Prostate gland (tissue), 2 donors: Measurements from ENCODE around the gene MCMBP. TPM values are rescaled to one million over a fixed set of nuclear protein-coding genes. Genes with fewer than 3 reads are reported as not detected.

Experiments used
- DNase-seq: peaks from one replicate; pipeline ENCODE4 v3.0.0-alpha.2; 2019; ENCODE audit warnings: low spot score
- H3K27ac ChIP-seq, 2 donors: fragments of 200-600 bp; sonication (generic); 2 replicates each; pipeline ENCODE4 v1.5.1; 2017 to 2019
- H3K27me3 ChIP-seq: fragments of 200-600 bp; sonication (generic); replicated peaks from 2 replicates; pipeline ENCODE4 v1.5.1; 2019; ENCODE audit not compliant: insufficient read depth
- H3K36me3 ChIP-seq, 2 donors: fragments of 200-600 bp; sonication (generic); 1 replicate in 1 of 2; 2 replicates in 1 of 2; pipeline versions ENCODE4 v1.5.1 to v1.8.1; 2017 to 2019
- H3K4me1 ChIP-seq: fragments of 200-600 bp; sonication (generic); replicated peaks from 2 replicates; pipeline ENCODE4 v1.5.1; 2019
- H3K4me3 ChIP-seq, 2 donors: fragments of 200-600 bp; sonication (generic); 2 replicates each; pipeline ENCODE4 v1.5.1; 2017 to 2019
- H3K9me3 ChIP-seq: fragments of 200-600 bp; sonication (generic); 2 replicates; pipeline ENCODE4 v1.5.1; 2017
- POLR2A ChIP-seq: fragments of 450-650 bp; IDR thresholded peaks from one replicate; pipeline ENCODE4 v1.6.1; 2016; ENCODE audit warnings: antibody characterized with exemption, mild to moderate bottlenecking
- POLR2AphosphoS5 ChIP-seq: sonication (generic); formaldehyde crosslinking; IDR thresholded peaks from one replicate; pipeline ENCODE4 v1.6.1; 2017; ENCODE audit warnings: antibody characterized with exemption
- WGBS: methylation state at CpG from one replicate; pipeline ENCODE4 v1.1.5; 2018; 5-methylcytosine and 5-hydroxymethylcytosine counted together
- intact Hi-C: fragments of 100-400 bp; cut with DNase I; formaldehyde crosslinking; loops from one replicate; pipeline ENCODE4 v1.14.2; 2022
- total RNA-seq, 2 donors: library from RNA; depleted of rRNA; stranded (reverse); fragments of >200 nt; gene quantifications; one replicate each; pipeline ENCODE4 v1.1.0, GENCODE V29; 2016
- TF ChIP-seq, protein P1 (sequence below), 4 experiments: fragments of 200-600 bp in 2 of 4; fragments of 450-650 bp in 2 of 4; sonication (generic) in 2 of 4; IDR thresholded peaks; 1 replicate in 3 of 4; 2 replicates in 1 of 4; pipeline ENCODE4 v1.5.1; 2016 to 2019; ENCODE audit warnings: antibody characterized with exemption in 4 of 4, mild to moderate bottlenecking in 2 of 4, moderate library complexity in 2 of 4

The MCMBP gene, protein sequence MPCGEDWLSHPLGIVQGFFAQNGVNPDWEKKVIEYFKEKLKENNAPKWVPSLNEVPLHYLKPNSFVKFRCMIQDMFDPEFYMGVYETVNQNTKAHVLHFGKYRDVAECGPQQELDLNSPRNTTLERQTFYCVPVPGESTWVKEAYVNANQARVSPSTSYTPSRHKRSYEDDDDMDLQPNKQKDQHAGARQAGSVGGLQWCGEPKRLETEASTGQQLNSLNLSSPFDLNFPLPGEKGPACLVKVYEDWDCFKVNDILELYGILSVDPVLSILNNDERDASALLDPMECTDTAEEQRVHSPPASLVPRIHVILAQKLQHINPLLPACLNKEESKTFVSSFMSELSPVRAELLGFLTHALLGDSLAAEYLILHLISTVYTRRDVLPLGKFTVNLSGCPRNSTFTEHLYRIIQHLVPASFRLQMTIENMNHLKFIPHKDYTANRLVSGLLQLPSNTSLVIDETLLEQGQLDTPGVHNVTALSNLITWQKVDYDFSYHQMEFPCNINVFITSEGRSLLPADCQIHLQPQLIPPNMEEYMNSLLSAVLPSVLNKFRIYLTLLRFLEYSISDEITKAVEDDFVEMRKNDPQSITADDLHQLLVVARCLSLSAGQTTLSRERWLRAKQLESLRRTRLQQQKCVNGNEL
- 10 to 100 TPM; 37.6 to 45.4 TPM for total RNA-seq

DNA sequence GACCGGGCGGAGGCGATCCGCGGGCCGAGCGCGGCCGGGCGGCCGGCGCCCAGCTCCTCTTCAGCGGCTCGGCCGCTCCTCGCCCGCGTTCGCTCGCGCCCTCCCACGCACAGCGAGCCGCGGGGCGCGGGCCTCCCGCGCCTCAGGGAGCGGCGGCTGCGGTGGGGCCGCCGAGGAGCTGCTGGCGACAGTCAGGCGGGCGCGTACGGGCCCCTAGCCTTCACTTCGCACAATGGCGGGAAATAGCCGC, at the start of gene MCMBP:
Gene MCMBP (minus strand): TSS at position 234 of the 250 bp plus-strand sequence. CDS start 259 bp downstream, outside the sequence.
- H3K27me3 ChIP-seq = no peaks in the 10 kb centered on the region
- peak within 1 kb of the TSS; percentile 86 to 92 for H3K27ac ChIP-seq
- DNase-seq = no peak
- TF ChIP-seq POLR2A (peak; percentile 85), POLR2AphosphoS5 (no peak)
- H3K4me3 ChIP-seq = peak within 1 kb of the TSS; percentile 82 to 92
- intact Hi-C loops = loop anchor here (5.0 kb wide), 1 partner anchor 275 kb away; the partner anchor contains the start of gene TIAL1
- no peaks in the 10 kb centered on the region for H3K9me3 ChIP-seq
- no peaks in the 10 kb centered on the region for H3K4me1 ChIP-seq
- no peaks in the 10 kb centered on the region for H3K36me3 ChIP-seq
- under 1% methylated on average over 31 of the region's 42 CpGs for WGBS

DNA sequence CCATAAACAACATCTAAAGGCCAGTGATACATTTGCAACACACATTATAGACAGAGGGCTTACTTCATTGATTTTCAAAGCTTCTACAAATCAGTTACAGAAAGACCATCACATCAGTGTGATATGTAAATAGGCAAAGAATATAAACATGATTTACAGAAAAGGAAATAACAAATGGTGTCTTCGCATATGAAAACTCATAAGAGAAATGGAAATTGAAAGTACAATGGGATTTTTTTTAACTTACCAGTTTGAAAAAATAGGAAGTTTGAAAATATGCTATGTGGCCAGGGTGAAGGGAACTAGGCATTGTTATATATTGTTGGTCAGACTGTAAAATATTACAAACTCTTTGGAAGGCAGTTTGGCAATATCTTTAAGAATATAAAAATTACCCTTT, 47.2 kb upstream of the MCMBP start:
- Histone ChIP-seq H3K9me3 (no peaks in the 10 kb centered on the region), H3K36me3 (no peaks in the 10 kb centered on the region), H3K27me3 (no peaks in the 10 kb centered on the region), H3K4me3 (no peak overlapping the region), H3K27ac (no peak overlapping the region), H3K4me1 (no peaks in the 10 kb centered on the region)
- WGBS = 88% methylated on average over 1 of the region's 1 CpG
- TF ChIP-seq POLR2AphosphoS5 (no peak), POLR2A (no peak)
- TF ChIP-seq, protein P1, sequence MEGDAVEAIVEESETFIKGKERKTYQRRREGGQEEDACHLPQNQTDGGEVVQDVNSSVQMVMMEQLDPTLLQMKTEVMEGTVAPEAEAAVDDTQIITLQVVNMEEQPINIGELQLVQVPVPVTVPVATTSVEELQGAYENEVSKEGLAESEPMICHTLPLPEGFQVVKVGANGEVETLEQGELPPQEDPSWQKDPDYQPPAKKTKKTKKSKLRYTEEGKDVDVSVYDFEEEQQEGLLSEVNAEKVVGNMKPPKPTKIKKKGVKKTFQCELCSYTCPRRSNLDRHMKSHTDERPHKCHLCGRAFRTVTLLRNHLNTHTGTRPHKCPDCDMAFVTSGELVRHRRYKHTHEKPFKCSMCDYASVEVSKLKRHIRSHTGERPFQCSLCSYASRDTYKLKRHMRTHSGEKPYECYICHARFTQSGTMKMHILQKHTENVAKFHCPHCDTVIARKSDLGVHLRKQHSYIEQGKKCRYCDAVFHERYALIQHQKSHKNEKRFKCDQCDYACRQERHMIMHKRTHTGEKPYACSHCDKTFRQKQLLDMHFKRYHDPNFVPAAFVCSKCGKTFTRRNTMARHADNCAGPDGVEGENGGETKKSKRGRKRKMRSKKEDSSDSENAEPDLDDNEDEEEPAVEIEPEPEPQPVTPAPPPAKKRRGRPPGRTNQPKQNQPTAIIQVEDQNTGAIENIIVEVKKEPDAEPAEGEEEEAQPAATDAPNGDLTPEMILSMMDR (IDR thresholded peaks at IDR 0.05) = no peak
- no peak for DNase-seq
- intact Hi-C loops = no loop called here

DNA sequence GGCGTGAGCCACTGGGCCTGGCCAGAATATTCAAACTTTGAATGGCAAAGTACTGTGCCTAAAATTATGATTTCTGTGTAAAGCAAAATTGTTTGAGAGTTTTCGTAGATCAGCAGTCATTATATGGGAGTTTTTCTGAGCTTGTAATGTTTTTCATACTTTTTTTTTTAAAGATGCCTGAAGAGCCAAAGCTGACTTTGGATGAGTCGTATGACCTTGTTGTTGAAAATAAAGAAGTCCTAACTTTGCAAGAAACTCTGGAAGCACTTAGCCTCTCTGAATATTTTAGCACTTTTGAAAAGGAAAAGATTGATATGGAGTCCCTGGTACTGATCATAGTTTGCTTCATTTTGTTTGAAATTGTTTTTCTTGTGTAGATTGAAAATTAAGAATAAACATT, 46.6 kb upstream of the MCMBP start:
- no peaks in the 10 kb centered on the region for H3K9me3 ChIP-seq
- no peaks in the 10 kb centered on the region for H3K4me1 ChIP-seq
- no peaks in the 10 kb centered on the region for H3K36me3 ChIP-seq
- no peak for DNase-seq
- no peak overlapping the region for H3K4me3 ChIP-seq
- 95% methylated on average over 3 of the region's 3 CpGs for WGBS
- intact Hi-C loops = no loop called here
- no peak overlapping the region for H3K27ac ChIP-seq
- no peaks in the 10 kb centered on the region for H3K27me3 ChIP-seq
- TF ChIP-seq POLR2A (no peak), POLR2AphosphoS5 (no peak)
- TF ChIP-seq, protein P1 (IDR thresholded peaks at IDR 0.05) = no peak

DNA sequence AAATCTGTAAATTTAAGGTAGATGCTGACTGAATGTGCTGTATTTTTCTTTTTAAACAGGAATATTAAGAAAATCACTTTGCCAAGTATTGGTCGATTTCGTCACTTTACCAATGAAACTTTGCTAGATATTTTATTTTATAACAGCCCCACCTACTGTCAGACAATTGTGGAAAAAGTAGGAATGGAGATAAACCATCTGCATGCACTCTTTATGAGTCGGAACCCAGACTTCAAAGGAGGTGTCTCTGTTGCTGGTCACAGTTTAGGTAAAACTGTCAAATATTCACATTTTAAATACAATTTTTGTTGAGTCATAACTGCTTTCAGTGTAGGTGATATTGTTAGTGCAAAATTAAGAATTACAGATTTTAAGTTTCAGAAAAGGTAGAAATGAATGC, 45.1 kb upstream of the MCMBP start:
- no peaks in the 10 kb centered on the region for H3K36me3 ChIP-seq
- TF ChIP-seq, protein P1 (IDR thresholded peaks at IDR 0.05) = no peak
- no peaks in the 10 kb centered on the region for H3K9me3 ChIP-seq
- H3K27ac ChIP-seq = no peak overlapping the region
- no peak for DNase-seq
- no peaks in the 10 kb centered on the region for H3K4me1 ChIP-seq
- 69% methylated on average over 3 of the region's 3 CpGs for WGBS
- no peaks in the 10 kb centered on the region for H3K27me3 ChIP-seq
- no peak overlapping the region for H3K4me3 ChIP-seq
- intact Hi-C loops = no loop called here

DNA sequence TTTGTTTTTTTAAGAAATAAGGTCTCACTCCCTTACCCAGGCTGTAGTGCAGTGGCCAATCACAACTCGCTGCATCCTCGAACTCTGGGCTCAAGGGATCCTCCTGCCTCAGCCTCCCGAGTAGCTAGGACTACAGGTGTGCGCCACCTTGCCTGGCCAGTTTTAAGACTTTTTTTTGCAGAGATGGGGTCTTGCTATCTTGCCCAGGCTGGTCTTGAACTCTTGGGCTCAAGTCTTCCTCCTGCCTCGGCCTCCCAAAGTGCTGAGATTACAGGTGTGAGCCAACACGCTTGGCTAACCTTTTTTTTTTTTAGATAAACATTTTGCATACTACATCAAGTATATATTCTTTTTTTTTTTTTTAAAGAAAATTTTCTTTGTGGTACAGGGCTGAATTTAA, 38.0 kb upstream of the MCMBP start:
- WGBS = 99% methylated on average over 6 of the region's 6 CpGs
- no peak for TF ChIP-seq POLR2A
- no peak for TF ChIP-seq POLR2AphosphoS5
- TF ChIP-seq, protein P1 (IDR thresholded peaks at IDR 0.05) = no peak
- Histone ChIP-seq H3K27ac (no peak overlapping the region), H3K27me3 (no peaks in the 10 kb centered on the region), H3K4me3 (no peak overlapping the region), H3K36me3 (no peaks in the 10 kb centered on the region), H3K4me1 (no peaks in the 10 kb centered on the region), H3K9me3 (no peaks in the 10 kb centered on the region)
- DNase-seq = no peak
- intact Hi-C loops = no loop called here
